ENCODE measurements around the gene BTBD3.

- TF ChIP-seq CTCF (IDR thresholded peaks at IDR 0.05; ENCODE audit: low read depth, low read length) (no peak), EZH2phosphoT487 (IDR thresholded peaks at IDR 0.05; ENCODE audit: low read depth) (no peak)
Observed at GRCh38 chr20:11902285-11902697, 15.4 kb upstream of the BTBD3 start.
